ENCODE data around the gene RHOG.

DNA sequence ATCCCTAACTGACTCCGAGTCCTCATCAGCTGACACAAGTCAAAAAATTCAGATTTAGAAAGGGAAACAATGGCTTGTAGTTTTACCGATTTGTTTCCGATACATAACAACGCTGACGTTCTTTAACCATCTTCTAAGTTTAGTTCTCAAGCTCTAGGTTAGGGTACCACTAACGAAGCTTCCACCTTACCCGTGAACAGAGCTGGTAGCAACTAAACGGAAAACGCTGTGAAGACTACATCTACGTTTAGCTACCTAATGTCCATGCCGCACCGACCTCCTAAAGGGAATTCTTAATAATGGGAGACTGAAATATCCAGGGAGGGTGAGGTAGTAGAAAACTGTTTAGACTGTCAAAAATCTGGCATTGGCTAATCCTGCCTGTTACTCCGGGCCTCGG lies 44.4 kb downstream of the RHOG start:
- TF ChIP-seq POLR2AphosphoS5 (IDR thresholded peaks at IDR 0.05; ENCODE audit: low read depth, low read length), result no peak
- TF ChIP-seq POLR2A (IDR thresholded peaks at IDR 0.05; ENCODE audit: low read depth, low read length), result no peak
